Activated CD4-positive, alpha-beta T cell treated with anti-CD3 and anti-CD28 coated beads for 48 hours (primary cell): ENCODE results near the gene FBN1.

Source experiments
- DNase-seq: peaks from one replicate; pipeline ENCODE4 v3.0.0-alpha.2; 2020

FBN1 gene

DNA sequence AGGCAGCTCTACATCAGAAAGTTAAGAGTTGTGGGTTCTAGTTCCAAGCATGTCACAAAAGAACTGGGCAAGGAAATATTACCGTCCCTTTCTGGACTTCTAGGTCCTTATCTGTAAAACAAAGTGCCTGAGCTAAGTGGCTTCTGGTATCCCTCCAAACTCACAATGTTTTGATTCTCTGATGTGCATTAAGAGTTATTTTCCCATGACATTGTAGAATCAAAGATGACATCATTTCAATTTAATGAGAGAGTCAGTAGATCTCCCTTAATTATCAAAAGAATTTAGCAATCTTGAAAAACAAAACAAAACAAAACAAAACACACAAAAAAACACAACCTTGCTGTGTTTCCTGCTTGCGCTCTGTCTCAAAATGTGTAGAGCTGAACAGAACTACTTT lies 225.6 kb downstream of the FBN1 start:
- no peak for DNase-seq

DNA sequence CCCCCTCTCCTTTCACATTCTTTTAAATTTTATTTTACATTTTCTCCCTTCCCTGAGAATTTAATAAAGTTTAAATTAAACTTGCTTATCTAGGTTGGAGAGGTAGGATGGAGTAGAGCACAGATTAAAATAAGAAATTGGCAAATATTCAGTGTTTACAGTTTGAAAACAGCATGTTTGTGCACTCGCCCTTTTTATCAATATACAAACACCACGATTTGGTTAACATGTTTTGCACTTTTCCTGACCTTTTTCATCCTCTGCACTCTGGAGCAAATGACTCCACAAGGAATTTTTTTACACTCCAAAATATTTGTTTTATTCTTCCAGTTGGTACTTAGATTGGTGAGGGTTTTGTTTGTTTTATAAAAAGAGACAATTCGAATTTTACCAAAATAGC lies 227.2 kb downstream of the FBN1 start:
- no peak for DNase-seq

GRCh38 chr15:48416301-48416700 lies 229.2 kb downstream of the FBN1 start:
- DNase-seq, result no peak

DNA sequence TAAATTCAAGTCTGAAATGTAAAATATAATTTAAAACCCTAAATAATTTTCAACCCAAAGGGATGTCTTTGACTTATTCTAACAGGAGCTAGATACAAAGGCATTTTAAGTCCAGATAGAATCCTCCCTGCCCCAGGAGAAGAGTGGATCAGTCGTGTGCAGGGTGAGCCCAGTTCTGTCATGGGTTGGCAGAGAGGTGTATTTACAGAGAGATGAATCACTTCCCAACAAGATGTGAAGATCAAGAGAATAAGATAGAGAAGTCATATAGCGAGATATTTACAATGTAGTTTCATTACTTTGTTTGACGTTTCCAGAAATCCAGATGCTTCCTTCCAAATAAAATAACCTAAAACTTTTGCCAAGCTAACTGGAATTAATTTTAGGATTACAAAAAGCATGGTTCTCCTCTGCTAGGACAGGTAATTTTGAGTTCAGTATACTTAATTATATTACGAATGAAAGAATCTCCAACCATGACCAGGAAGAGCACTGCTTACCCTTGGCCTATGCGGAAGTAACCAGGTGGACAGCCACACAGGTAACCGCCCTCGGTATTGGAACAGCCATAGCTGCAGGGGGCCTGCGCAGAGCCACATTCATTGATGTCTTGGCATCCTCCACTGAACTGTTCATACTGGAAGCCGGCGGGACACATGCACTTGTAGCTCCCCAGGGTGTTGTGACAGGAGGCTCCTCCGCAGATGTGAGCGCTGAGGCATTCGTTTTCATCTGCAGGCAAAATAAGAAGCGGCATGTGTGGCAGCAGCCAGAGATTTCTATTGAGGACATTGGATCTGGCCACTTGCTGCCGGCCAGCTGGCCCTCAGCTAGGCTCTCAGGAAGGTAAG lies 230.2 kb downstream of the FBN1 start:
- no peak for DNase-seq

DNA sequence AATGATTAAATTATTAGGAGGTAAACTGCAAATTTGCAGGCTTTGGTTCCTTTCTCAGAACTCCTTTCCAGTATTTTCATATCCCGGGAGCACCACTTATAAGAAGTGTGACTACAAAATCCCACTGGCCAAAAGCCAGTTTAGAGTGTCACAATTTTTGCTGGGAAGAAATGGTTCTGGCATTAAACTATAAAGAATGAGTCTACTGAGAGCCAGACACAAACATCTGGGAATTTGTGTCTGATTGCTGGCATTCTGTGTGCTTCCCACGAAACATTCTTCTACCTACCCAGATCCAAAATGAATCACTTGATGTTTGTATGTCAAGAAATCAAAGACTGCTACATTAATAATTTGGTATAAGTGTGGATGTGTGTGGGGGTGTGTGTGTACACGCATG lies 231.5 kb downstream of the FBN1 start:
- DNase-seq, result no peak

DNA sequence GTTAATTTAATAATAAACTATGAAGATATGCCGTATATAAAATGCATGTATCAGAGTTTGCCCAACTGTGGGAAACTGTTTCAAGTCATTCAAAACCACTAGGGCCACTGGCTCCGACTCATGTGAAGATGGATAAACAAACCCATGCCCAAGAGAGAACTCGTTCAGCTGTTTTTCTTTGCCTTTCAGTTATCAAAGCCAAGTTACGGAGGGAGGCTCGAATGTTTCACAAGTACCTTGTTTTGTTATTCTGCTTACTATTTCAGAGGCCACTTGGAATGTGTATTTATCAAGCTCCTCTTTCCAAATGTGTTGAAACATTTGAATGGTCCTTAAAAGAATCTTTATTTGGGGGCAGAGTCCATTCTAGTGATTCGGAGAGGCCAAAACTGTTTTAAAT lies 232.2 kb downstream of the FBN1 start:
- DNase-seq, result no peak

DNA sequence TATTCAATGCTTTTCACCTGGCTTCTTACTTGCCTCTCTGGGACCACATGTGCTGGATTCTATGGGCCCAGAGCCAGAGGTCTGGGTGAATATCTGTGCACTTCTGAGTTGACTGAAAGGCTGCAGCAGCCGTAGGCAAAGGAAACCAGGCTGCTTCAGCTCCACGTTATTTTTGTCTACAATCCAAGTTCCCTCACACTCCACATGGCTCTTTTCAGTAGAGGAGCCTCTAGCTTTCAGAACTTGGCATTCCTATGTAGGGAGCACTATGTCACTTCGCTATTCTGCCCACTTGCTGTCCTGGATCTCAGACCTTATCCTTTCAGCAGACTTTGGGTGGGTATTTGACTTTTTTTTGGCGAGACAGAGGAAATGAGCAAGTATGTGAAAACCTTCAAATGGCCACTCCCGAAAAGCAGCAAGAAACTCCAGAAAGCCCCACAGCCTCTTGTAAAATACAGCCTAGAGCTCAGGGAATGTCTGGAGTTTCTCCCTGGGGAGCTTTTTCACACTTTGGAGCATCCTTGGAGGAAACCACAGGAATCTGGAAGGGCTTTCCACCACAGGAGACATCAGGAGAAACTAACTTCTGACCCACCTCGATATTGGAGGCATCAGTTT lies 233.4 kb downstream of the FBN1 start:
- DNase-seq, result no peak

DNA sequence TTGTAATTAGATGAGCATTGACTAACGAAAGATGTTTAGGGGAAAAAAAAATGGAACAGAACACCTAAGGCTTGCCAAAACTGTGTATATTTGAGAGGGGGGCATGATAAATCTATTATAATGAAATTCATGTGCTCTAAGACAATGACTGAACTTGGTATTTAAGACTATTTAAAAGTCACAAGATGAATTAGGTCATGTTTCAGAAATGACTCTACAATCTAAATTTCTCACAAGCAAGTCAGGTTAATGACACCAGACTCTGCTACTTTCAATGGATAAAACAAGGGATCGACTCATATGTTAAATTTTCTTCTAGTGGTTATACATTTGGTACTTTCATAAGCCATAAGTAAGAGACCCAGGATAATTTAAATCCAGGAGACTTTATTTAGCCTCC lies 235.9 kb downstream of the FBN1 start:
- DNase-seq, result no peak

- DNase-seq, result no peak
Measured at GRCh38 chr15:48408327-48408726, 237.2 kb downstream of the FBN1 start.

- no peak for DNase-seq
Measured at GRCh38 chr15:48407646-48408045, 237.9 kb downstream of the FBN1 start.

DNA sequence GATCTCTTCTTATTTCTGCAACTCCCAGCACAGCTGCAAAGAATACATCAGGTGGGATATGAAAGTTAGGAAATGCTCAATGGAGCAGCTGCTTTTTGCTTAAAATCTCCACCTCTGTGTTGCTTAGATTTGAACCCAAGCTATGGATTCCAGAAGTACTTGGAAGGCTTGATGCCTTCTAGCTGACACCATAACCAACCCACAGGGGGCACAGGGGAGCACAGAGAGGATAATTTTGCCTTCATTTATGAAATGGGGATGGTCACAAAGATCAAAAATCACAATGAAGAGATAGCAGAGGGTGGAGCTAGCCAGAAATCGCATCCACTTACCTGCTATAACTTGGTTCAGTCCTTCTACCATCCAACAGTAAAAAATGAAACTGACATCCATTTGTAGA lies 238.6 kb downstream of the FBN1 start:
- DNase-seq, result no peak

DNA sequence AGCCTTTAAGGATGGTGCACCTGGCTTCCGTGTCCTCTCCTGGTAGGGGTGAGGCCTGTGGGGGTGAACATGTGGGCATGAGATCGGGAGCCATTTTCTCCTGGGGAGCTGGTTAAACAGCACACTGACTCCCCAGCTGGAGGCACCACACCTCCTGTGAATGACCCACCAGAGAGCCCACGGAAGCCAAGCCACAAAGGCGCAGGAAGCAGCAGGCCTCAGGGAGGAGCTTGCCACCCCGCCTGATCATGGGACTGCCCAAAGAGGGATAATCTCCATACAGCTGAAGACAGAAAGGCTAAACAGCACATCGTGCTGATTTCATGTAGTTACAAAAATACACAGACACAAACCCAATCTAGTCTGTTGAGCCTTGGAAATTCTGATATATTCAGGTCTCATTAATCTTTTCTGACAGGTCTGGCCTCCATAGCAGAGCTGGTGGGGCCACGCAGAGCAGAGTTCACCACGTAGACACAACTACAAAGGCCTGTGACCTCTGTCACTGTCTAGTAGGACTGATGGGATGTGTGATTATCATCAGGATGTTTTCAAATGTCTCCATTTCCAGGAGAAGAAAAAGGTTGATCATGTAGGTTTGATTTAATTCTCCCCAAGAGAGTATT lies 239.1 kb downstream of the FBN1 start:
- DNase-seq, result no peak

DNA sequence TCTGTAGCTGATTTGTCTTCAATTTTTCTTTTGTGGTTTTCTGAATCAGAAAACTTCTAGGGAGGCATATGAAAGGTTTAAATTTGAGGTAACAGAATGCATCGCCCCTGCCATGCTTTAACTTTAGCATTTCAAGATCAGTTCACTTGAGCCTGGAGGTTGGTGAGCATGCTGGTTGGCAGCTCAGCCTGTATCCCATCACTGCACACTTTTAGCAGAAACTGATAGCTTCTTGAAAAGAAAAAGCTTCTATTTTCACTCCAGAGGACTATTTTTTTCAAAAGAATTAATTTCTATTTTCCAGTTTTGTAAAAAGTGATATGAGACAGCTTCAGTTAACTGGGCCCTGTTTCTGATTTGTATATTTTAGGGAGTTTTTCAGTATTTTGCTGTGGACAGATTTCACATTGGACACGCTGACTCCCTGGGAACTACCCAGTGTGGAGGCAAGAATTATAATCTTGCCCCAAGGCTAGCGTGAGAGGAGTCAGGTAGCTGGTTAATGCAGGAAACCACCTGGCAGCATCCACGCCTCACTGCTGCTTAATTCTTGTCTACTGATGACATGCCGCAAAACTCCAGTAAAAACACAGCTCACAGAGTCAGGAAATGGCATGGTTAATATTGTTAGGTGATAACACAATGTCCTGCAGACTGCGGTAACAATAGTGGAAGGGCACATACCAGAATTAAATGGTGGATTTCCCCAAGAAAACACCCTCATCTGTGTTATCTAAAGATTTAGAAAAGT lies 242.9 kb downstream of the FBN1 start:
- no peak for DNase-seq

- DNase-seq, result no peak
Measured at GRCh38 chr15:48400086-48400485, 245.4 kb downstream of the FBN1 start.

DNA sequence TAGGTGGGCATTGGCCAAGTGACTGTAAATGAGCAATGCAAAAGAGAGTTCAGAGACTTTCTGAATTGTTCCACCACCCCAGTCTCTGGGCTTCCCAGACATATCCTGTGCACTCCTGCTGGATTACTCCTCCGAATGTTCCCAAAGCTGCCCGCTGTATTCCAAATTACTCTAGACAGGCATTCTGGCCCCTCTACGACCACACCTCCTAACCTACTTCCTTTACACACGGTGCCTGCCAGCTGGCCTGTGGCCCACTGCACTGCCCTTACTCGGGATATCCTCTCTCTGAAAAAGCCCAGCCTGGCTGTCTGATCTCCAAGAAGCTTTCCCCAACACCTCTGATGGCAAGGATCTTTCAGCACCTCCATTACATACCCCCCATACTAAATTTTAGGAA lies 247.7 kb downstream of the FBN1 start:
- DNase-seq, result no peak

- no peak for DNase-seq
Measured at GRCh38 chr15:48396020-48396419, 249.5 kb downstream of the FBN1 start.

DNA sequence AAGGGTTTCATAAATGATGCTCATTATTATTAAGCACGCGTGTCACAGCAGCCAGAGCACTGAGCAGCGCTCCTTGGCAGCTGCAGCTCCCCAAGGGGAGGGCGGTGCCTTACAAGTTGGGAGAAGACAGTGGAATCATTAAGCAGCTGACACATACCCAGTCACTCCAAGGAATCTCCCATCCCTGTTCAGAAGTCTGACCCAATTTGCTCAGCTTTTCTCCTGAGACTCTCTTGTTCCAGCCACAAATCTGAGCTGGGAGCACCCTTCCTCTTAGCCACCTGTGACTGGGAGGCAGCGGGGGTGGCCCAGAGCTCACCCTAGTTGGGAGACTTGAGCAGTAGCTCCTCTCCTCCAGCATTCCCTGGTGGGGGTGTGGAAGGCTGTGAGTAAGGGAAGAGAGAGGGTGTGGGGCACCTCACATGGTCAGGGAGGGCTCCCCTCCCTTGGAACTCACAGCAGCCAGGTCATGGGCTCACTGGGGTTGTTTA lies 249.9 kb downstream of the FBN1 start:
- no peak for DNase-seq

DNA sequence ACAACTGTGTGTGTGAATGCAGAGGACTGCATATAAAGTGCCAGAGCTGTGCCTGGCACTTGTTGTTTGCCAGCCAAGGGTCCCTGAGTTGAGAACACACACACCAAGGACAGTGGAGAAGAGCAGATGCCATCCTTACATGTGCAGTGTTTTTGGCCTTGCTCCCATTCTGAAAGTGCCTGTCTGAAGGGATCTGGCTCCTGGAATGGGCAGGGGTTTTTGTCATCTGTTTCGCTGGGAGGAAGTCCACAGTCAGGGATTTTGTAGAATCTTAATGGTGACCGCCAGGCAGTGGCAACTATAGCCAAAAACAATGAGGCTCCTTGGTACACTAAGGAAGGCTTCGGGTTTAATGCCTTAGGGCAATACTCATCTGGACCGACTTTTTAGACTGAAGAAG lies 250.5 kb downstream of the FBN1 start:
- DNase-seq, result no peak

DNA sequence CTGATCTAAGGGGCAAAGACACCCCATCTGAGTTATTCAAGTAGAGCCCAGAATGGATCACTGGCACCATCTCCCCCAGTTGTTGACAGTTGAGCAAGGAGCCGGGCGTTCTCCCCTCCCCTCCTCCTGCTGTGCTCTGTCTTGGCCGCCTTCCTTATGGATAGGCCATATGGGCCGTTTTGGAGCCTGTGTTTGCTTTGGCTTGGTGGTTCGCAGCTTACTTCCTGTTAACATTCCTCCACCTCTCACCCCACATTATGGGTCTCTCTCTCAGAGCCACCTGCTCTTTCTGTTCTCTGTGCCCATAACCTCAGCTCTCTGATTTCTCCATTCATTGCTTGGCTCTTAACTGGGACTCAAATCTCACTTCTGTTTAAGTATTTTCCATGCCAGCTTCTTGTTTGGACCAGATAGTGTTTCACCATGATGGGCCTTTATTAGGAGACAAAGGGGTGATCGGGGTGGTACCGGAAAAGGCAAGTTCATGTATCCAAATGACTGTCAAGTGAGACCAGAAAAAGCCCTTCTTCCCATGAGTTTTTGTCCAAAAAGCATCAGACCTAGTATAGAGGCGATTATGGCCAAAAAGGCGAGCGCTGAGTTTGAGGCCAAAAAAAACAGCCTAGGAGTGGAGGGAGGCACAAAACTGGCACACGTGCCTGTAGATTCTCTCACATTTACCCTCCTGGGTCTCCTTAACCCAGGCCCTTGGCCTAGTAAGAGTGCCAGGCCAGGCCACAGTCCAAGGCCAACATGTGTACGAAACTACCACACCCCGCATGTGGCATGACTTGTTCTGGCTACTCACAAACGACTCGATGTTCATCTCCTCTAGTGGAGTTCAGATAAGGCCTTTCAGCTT lies 251.6 kb downstream of the FBN1 start:
- no peak for DNase-seq

GRCh38 chr15:48392356-48392755 lies 253.2 kb downstream of the FBN1 start:
- no peak for DNase-seq

DNA sequence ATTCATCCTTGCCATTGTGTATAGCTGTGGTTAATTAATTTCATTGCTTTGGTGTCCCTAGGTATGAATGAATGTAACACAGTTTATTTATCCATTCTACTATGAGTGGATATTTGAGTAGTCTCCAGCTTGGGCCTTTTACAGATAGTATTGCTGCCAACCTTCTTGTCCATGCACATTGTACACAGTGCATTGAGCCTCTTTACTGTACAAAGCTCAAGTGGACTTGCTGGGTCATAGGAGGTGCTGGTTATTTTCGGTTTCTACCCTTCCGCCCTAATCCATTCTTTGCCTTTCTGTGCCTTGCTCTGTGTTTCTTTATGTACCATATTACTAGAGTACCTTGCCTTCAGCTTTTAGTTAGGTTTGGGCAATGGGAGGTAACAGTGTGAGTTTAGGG lies 253.6 kb downstream of the FBN1 start:
- no peak for DNase-seq

DNA sequence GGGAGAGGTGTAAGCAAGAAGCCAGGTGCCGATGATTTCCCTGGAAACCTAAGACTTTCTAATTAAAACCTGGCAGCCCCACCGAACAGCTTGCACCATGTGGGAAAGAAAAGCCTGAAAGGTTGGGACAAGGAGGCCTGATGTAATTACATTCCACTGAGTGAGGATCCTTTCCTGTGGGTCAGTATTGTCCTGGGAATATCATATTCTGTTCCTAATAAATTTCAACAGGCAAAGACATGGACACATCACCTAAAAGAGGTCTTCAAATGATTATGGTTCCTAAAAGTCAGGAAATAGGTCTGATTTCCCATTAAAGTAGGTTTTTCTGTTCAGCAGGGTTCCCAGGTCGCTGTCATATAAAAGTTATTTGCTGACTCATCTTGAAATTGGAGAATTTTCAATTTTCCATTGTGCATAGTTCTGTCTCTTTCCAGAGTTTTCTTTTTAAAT lies 255.8 kb downstream of the FBN1 start:
- no peak for DNase-seq
